Measurements from ENCODE around the gene TMEM138. TPM values are rescaled to one million over a fixed set of nuclear protein-coding genes. Genes with fewer than 3 reads are reported as not detected.

Gene TMEM138
- total and polyA plus RNA-seq, 4 donors: 24.6 to 64.4 (median 49.6) TPM

DNA sequence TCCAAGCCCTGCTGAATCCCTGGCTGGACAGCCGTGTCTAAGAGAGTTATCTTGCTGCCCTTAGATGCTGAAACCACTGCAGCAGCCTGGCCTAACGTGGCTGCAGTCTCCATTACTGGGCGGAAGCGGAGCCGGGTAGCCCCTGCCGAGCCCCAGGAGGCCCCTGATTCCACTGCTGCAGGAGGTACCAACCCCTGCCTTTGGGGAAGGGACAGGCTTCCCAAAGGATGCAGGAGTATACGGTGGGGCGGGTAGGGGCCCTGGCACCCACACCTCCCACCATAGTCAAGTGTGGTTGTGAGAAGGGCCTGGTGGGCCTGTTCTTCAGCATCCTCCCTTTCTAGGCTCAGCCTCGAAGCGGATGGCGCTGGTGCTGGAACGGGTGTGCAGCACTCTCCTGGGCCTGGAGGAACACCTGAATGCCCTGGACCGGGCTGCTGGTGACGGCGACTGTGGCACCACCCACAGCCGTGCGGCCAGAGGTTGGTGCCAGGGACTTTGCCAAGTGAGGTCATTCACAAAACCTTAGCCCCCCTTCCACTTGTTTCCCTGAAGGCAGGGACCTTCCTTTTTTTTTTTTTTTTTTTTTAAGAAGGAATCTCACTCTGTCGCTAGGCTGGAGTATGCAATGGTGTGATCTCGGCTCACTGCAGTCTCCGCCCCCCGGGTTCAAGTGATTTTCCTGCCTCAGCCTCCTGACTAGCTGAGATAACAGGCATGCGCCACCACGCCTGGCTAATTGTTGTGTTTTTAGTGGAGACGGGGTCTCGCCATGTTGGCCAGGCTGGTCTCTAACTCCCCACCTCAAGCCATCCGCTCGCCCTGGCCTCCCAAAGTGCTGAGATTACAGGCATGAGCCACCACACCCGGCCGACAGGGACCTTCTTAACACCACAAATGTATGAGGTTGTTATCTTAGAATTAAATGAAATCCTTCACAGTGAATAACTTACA, 18.1 kb upstream of the TMEM138 start:
- no peak overlapping the region for H3K4me3 ChIP-seq
- TF ChIP-seq CTCF (IDR thresholded peaks at IDR 0.05; ENCODE audit: control extremely low read depth, extremely low read depth): no peak
- no peak for ATAC-seq (ENCODE audit: insufficient read depth, low FRiP score)
- H3K27ac ChIP-seq (ENCODE audit: low read depth in 1 of 2, low read length in 1 of 2): no peak overlapping the region
- 92 to 96% methylated on average over 29 of the region's 29 CpGs for WGBS, 2 donors
- H3K4me1 ChIP-seq (ENCODE audit: control insufficient read depth in 5 of 5, insufficient read depth in 5 of 5, low read length in 5 of 5): no peaks in the 10 kb centered on the region
- no peak overlapping the region for H3K9ac ChIP-seq (ENCODE audit: insufficient read depth in 1 of 2, low read length in 2 of 2)
- no peak for DNase-seq
- H3K36me3 ChIP-seq (ENCODE audit: control insufficient read depth in 4 of 4, insufficient read depth in 4 of 4, low read length in 4 of 4): peaks cover 0 to 27% (median 7%) of the 10 kb centered on the region in 4 donors
- no peaks in the 10 kb centered on the region for H3K27me3 ChIP-seq (ENCODE audit: control insufficient read depth in 3 of 3, insufficient read depth in 3 of 3, low read length in 2 of 3)
- no peaks in the 10 kb centered on the region for H3K9me3 ChIP-seq (ENCODE audit: control insufficient read depth in 4 of 4, insufficient read depth in 3 of 4, low read length in 3 of 4)

DNA sequence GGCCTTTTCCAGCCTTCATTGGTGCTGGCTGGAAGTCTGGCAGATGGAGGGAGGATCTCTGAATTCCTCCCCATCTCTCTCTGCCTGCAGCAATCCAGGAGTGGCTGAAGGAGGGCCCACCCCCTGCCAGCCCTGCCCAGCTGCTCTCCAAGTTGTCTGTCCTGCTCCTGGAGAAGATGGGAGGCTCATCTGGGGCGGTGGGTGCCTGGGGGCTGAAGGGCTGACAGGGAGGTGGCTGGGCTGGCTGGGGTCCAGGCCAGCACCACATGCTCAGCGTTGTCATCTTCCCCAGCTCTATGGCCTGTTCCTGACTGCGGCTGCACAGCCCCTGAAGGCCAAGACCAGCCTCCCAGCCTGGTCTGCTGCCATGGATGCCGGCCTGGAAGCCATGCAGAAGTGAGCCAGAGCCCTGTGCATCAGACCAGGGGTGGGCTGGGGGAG, 17.0 kb upstream of the TMEM138 start:
- H3K4me1 ChIP-seq (ENCODE audit: control insufficient read depth in 5 of 5, insufficient read depth in 5 of 5, low read length in 5 of 5): no peaks in the 10 kb centered on the region
- no peak for TF ChIP-seq CTCF (IDR thresholded peaks at IDR 0.05; ENCODE audit: control extremely low read depth, extremely low read depth)
- H3K9me3 ChIP-seq (ENCODE audit: control insufficient read depth in 4 of 4, insufficient read depth in 3 of 4, low read length in 3 of 4): no peaks in the 10 kb centered on the region
- peak in 1 of 3 donors; percentile 28 for DNase-seq
- WGBS, 2 donors: 66 to 72% methylated on average over 3 to 4 of the region's 4 CpGs
- H3K4me3 ChIP-seq: no peak overlapping the region
- H3K9ac ChIP-seq (ENCODE audit: insufficient read depth in 1 of 2, low read length in 2 of 2): no peak overlapping the region
- H3K27ac ChIP-seq (ENCODE audit: low read depth in 1 of 2, low read length in 1 of 2): peak overlapping the region in 1 of 2 donors; percentile 55
- no peaks in the 10 kb centered on the region for H3K27me3 ChIP-seq (ENCODE audit: control insufficient read depth in 3 of 3, insufficient read depth in 3 of 3, low read length in 2 of 3)
- ATAC-seq (ENCODE audit: insufficient read depth, low FRiP score): no peak
- peaks cover 0 to 34% (median 7%) of the 10 kb centered on the region in 4 donors for H3K36me3 ChIP-seq (ENCODE audit: control insufficient read depth in 4 of 4, insufficient read depth in 4 of 4, low read length in 4 of 4)

DNA sequence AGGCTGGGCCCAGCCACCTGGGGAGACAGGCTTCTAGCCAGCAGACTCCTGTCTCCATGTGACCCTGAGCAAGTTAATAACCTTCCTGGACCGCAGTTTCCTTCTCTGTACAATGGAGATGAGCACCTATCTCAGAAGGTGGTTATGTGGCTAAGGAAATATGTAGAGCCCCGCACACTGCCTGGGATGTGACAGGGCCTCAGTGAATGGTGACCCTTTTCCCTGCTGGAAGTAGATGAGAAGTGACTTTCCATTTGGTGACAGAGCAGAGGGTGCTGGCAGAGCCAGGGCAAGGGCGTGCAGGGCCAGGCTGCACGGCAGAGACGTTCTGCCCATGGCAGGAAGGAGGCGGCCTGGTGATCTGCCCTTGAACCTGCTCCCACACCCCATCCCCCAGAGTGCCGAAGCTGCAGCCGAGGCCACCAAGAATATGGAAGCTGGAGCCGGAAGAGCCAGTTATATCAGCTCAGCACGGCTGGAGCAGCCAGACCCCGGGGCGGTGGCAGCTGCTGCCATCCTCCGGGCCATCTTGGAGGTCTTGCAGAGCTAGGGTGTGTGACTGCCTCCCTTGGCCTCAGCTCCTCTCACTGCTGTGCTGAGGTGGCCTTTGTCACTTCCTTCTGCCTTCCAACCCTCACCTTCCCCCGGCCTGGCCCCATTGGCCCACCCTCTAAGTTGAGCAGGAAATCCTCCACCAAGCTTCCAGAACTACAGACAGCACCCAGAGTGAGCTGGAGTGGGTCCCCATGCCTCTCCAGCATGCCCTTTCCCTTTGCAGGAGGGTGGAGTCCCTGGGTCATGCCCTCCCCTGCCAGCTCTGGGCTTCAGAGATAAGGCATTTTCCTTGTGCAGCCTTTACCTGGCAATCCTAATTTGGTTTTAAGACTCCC, 16.0 kb upstream of the TMEM138 start:
- peak overlapping the region in 1 of 2 donors; percentile 11 for H3K9ac ChIP-seq (ENCODE audit: insufficient read depth in 1 of 2, low read length in 2 of 2)
- 74 to 80% methylated on average over 14 of the region's 14 CpGs for WGBS, 2 donors
- H3K27me3 ChIP-seq (ENCODE audit: control insufficient read depth in 3 of 3, insufficient read depth in 3 of 3, low read length in 2 of 3): no peaks in the 10 kb centered on the region
- no peak overlapping the region for H3K4me3 ChIP-seq
- DNase-seq (no peak), ATAC-seq (ENCODE audit: insufficient read depth, low FRiP score) (no peak)
- no peak for TF ChIP-seq CTCF (IDR thresholded peaks at IDR 0.05; ENCODE audit: control extremely low read depth, extremely low read depth)
- no peaks in the 10 kb centered on the region for H3K9me3 ChIP-seq (ENCODE audit: control insufficient read depth in 4 of 4, insufficient read depth in 3 of 4, low read length in 3 of 4)
- peak overlapping the region in 1 of 2 donors; percentile 28 for H3K27ac ChIP-seq (ENCODE audit: low read depth in 1 of 2, low read length in 1 of 2)
- no peaks in the 10 kb centered on the region for H3K4me1 ChIP-seq (ENCODE audit: control insufficient read depth in 5 of 5, insufficient read depth in 5 of 5, low read length in 5 of 5)
- peaks cover 0 to 43% (median 7%) of the 10 kb centered on the region in 4 donors for H3K36me3 ChIP-seq (ENCODE audit: control insufficient read depth in 4 of 4, insufficient read depth in 4 of 4, low read length in 4 of 4)
